Right forelimb (tissue), 1 donor: ENCODE measurements around the gene ARFGEF2.
"Not testable (repeated sequence)": the region's sequence is repeated elsewhere in the genome, so short reads cannot be mapped to it uniquely, and the experiment has no call there.

Source experiments
- DNase-seq: peaks from one replicate; pipeline ENCODE4 v3.0.0-alpha.2; 2018

Gene ARFGEF2

GRCh38 chr20:48957053-48957481 is 35.6 kb downstream of the ARFGEF2 start:
- no peak for DNase-seq

- no peak for DNase-seq
Observed at GRCh38 chr20:48957533-48957932, 36.0 kb downstream of the ARFGEF2 start.

- no peak for DNase-seq
Observed at GRCh38 chr20:48958743-48959142, 37.2 kb downstream of the ARFGEF2 start.

GRCh38 chr20:48959899-48960550 is 38.5 kb downstream of the ARFGEF2 start:
- DNase-seq = no peak

GRCh38 chr20:48962421-48962820 is 40.9 kb downstream of the ARFGEF2 start:
- no peak for DNase-seq

- DNase-seq = no peak
Observed at GRCh38 chr20:48962976-48963771, 41.7 kb downstream of the ARFGEF2 start.

- DNase-seq = no peak
Observed at GRCh38 chr20:48965189-48965910, 43.8 kb downstream of the ARFGEF2 start.

GRCh38 chr20:48970681-48971365 is 49.3 kb downstream of the ARFGEF2 start:
- no peak for DNase-seq

GRCh38 chr20:48971956-48972355 is 50.4 kb downstream of the ARFGEF2 start:
- DNase-seq = no peak

- no peak for DNase-seq
Observed at GRCh38 chr20:48972816-48973215, 51.3 kb downstream of the ARFGEF2 start.

- no peak for DNase-seq
Observed at GRCh38 chr20:48975955-48976354, 54.4 kb downstream of the ARFGEF2 start.

GRCh38 chr20:48979980-48980379 is 58.5 kb downstream of the ARFGEF2 start:
- DNase-seq = not testable (repeated sequence)

- DNase-seq = no peak
Observed at GRCh38 chr20:48983423-48984400, 62.2 kb downstream of the ARFGEF2 start.

- no peak for DNase-seq
Observed at GRCh38 chr20:48984575-48985219, 63.2 kb downstream of the ARFGEF2 start.

GRCh38 chr20:48986899-48987298 is 65.4 kb downstream of the ARFGEF2 start:
- DNase-seq = no peak

GRCh38 chr20:48990467-48990866 is 69.0 kb downstream of the ARFGEF2 start:
- no peak for DNase-seq

- DNase-seq = no peak
Observed at GRCh38 chr20:48995589-48995988, 74.1 kb downstream of the ARFGEF2 start.

GRCh38 chr20:48999890-49000870 is 78.7 kb downstream of the ARFGEF2 start:
- no peak for DNase-seq

- no peak for DNase-seq
Observed at GRCh38 chr20:49001741-49002140, 80.2 kb downstream of the ARFGEF2 start.

GRCh38 chr20:49006446-49006980 is 85.0 kb downstream of the ARFGEF2 start:
- DNase-seq = no peak
